Fibroblast of lung (primary cell): ENCODE results near the gene ABLIM3. TPM values are rescaled to one million over a fixed set of nuclear protein-coding genes. Genes with fewer than 3 reads are reported as not detected.

Experiments used
- DNase-seq, 2 donors: peaks; one replicate each; pipeline versions ENCODE4 v3.0.0 to v3.0.0-alpha.2; 2010; ENCODE audit warnings: low read depth in 2 of 2
- H2AFZ ChIP-seq: 2 replicates; pipeline ENCODE4 v1.5.1; 2012; ENCODE audit warnings: low read length, control low read depth, inconsistent platforms
- H3K27ac ChIP-seq: 2 replicates; pipeline ENCODE4 v1.5.1; 2011; ENCODE audit warnings: low read length, control low read depth; ENCODE audit not compliant: insufficient read depth
- H3K27me3 ChIP-seq: 2 replicates; pipeline ENCODE4 v1.5.1; 2011; ENCODE audit warnings: mild to moderate bottlenecking, low read length; ENCODE audit not compliant: control insufficient read depth, insufficient read depth
- H3K36me3 ChIP-seq: 2 replicates; pipeline ENCODE4 v1.5.1; 2011; ENCODE audit warnings: low read length; ENCODE audit not compliant: control insufficient read depth, insufficient read depth
- H3K4me1 ChIP-seq: 2 replicates; pipeline ENCODE4 v1.5.1; 2011; ENCODE audit warnings: low read length; ENCODE audit not compliant: control insufficient read depth, insufficient read depth; ENCODE audit errors: extremely low read depth
- H3K4me2 ChIP-seq: 2 replicates; pipeline ENCODE4 v1.5.1; 2011; ENCODE audit warnings: low read length, control low read depth; ENCODE audit not compliant: insufficient read depth; ENCODE audit errors: extremely low read depth
- H3K4me3 ChIP-seq, 4 experiments: fragments of 200-600 bp in 1 of 4; sonication (generic) in 1 of 4; replicated peaks in 1 of 4; 2 replicates each; pipeline ENCODE4 v1.5.1; 2011 to 2016; ENCODE audit warnings: low read length in 4 of 4, low read depth in 3 of 4, mild to moderate bottlenecking in 3 of 4, control low read depth in 2 of 4, inconsistent platforms in 1 of 4, mixed read lengths in 1 of 4; ENCODE audit not compliant: insufficient read depth in 1 of 4; ENCODE audit errors: control extremely low read depth in 1 of 4
- H3K79me2 ChIP-seq: 2 replicates; pipeline ENCODE4 v1.5.1; 2012; ENCODE audit warnings: mild to moderate bottlenecking, low read length, inconsistent platforms; ENCODE audit not compliant: control insufficient read depth, insufficient read depth
- H3K9ac ChIP-seq: 2 replicates; pipeline ENCODE4 v1.5.1; 2011; ENCODE audit warnings: mild to moderate bottlenecking, low read length, control low read depth; ENCODE audit not compliant: insufficient read depth
- H3K9me3 ChIP-seq: 2 replicates; pipeline ENCODE4 v1.5.1; 2012; ENCODE audit warnings: low read depth, low read length; ENCODE audit not compliant: control insufficient read depth, insufficient read depth
- H4K20me1 ChIP-seq: 2 replicates; pipeline ENCODE4 v1.5.1; 2011; ENCODE audit warnings: low read length; ENCODE audit not compliant: control insufficient read depth, insufficient read depth; ENCODE audit errors: extremely low read depth
- CTCF ChIP-seq, 2 donors: IDR thresholded peaks in 1 of 2; conservative IDR thresholded peaks in 1 of 2; 1 replicate in 1 of 2; 2 replicates in 1 of 2; pipeline ENCODE4 v1.5.1; 2011 to 2012; ENCODE audit warnings: low read length in 2 of 2, control low read depth in 1 of 2, inconsistent platforms in 1 of 2, low read depth in 1 of 2, mild to moderate bottlenecking in 1 of 2
- EZH2 ChIP-seq: IDR thresholded peaks from 2 replicates; pipeline ENCODE4 v1.5.1; 2012; ENCODE audit warnings: low read length, control low read depth, mild to moderate bottlenecking; ENCODE audit errors: missing control alignments
- polyA plus RNA-seq, 2 donors: library from polyadenylated mRNA; depleted of rRNA in 1 of 2; stranded (reverse) in 1 of 2; unstranded in 1 of 2; fragments of >200 nt; gene quantifications; 2 replicates each; pipeline ENCODE4 v1.2.1, GENCODE V29; 2011 to 2012; ENCODE audit warnings: missing spikeins in 1 of 2
- total RNA-seq: library from RNA; depleted of rRNA; stranded (reverse); fragments of >200 nt; gene quantifications from 2 replicates; pipeline ENCODE4 v1.2.1, GENCODE V29; 2014

Gene ABLIM3
- total and polyA plus RNA-seq, 2 donors (not counting 1 experiment from before 2014, with no cell fraction given), result 48.1 to 49.9 TPM

GRCh38 chr5:149285153-149285552 is 143.9 kb downstream of the ABLIM3 start:
- H4K20me1 ChIP-seq, result no peaks in the 10 kb centered on the region
- H3K4me1 ChIP-seq, result peaks cover 10% of the 10 kb centered on the region
- H3K9me3 ChIP-seq, result no peaks in the 10 kb centered on the region
- no peak for DNase-seq
- H3K4me2 ChIP-seq, result no peak overlapping the region
- H3K79me2 ChIP-seq, result no peaks in the 10 kb centered on the region
- no peak overlapping the region for H3K27ac ChIP-seq
- no peaks in the 10 kb centered on the region for H3K36me3 ChIP-seq
- H3K4me3 ChIP-seq, result no peak overlapping the region
- H3K27me3 ChIP-seq, result no peaks in the 10 kb centered on the region
- H3K9ac ChIP-seq, result no peak overlapping the region
- TF ChIP-seq CTCF (conservative IDR thresholded peaks at IDR 0.05 in 1 of 2, IDR thresholded peaks at IDR 0.05 in 1 of 2; ENCODE audit: low read depth in 1 of 2, low read length in 2 of 2) (no peak), EZH2 (no peak)
- H2AFZ ChIP-seq, result no peak overlapping the region

GRCh38 chr5:149288436-149288835 is 147.1 kb downstream of the ABLIM3 start:
- H2AFZ ChIP-seq, result no peak overlapping the region

GRCh38 chr5:149289301-149289700 is 148.0 kb downstream of the ABLIM3 start:
- peak in 1 of 2 donors; percentile 24 for DNase-seq
- H3K36me3 ChIP-seq, result no peaks in the 10 kb centered on the region
- no peak overlapping the region for H2AFZ ChIP-seq
- H3K9ac ChIP-seq, result no peak overlapping the region
- H3K27me3 ChIP-seq, result no peaks in the 10 kb centered on the region
- TF ChIP-seq CTCF (conservative IDR thresholded peaks at IDR 0.05 in 1 of 2, IDR thresholded peaks at IDR 0.05 in 1 of 2; ENCODE audit: low read depth in 1 of 2, low read length in 2 of 2) (no peak), EZH2 (no peak)
- no peaks in the 10 kb centered on the region for H3K9me3 ChIP-seq
- H3K4me3 ChIP-seq, result no peak overlapping the region
- no peaks in the 10 kb centered on the region for H4K20me1 ChIP-seq
- H3K4me1 ChIP-seq, result peaks cover 6% of the 10 kb centered on the region
- H3K79me2 ChIP-seq, result no peaks in the 10 kb centered on the region
- no peak overlapping the region for H3K4me2 ChIP-seq
- no peak overlapping the region for H3K27ac ChIP-seq

More at GRCh38 chr5:149288436-149288835, 147.1 kb downstream of the ABLIM3 start:
- H3K27me3 ChIP-seq, result no peaks in the 10 kb centered on the region
- peaks cover 10% of the 10 kb centered on the region for H3K4me1 ChIP-seq
- no peak for DNase-seq
- no peak overlapping the region for H3K4me3 ChIP-seq
- no peaks in the 10 kb centered on the region for H3K79me2 ChIP-seq
- no peaks in the 10 kb centered on the region for H3K36me3 ChIP-seq
- no peak overlapping the region for H3K27ac ChIP-seq
- H4K20me1 ChIP-seq, result no peaks in the 10 kb centered on the region
- no peaks in the 10 kb centered on the region for H3K9me3 ChIP-seq
- H3K4me2 ChIP-seq, result no peak overlapping the region
- no peak for TF ChIP-seq CTCF (conservative IDR thresholded peaks at IDR 0.05 in 1 of 2, IDR thresholded peaks at IDR 0.05 in 1 of 2; ENCODE audit: low read depth in 1 of 2, low read length in 2 of 2)
- TF ChIP-seq EZH2, result no peak
- H3K9ac ChIP-seq, result no peak overlapping the region
